WTC11 (cell line): ENCODE results near the gene MTFR2. TPM values are rescaled to one million over a fixed set of nuclear protein-coding genes. Genes with fewer than 3 reads are reported as not detected.

Experiments used
- ATAC-seq: fragments of 200-7000 bp; cut with Tn5 transposase; 2 replicates; pipeline ENCODE4 v1.10.0; 2021; ENCODE audit warnings: mild to moderate bottlenecking, moderate library complexity
- CTCF ChIA-PET: fragments of 300-600 bp; sonication (Branson Sonifier 250); formaldehyde crosslinking; loops from one replicate; lab custom pipeline; 2021; ENCODE audit warnings: antibody characterized with exemption; lab: Charles Lee
- POLR2A ChIA-PET: fragments of 350-600 bp; sonication (Branson Sonifier 250); formaldehyde crosslinking; loops from one replicate; lab custom pipeline; 2021; ENCODE audit warnings: antibody characterized with exemption; lab: Charles Lee
- DNase-seq: peaks from one replicate; pipeline ENCODE4 v3.0.0; 2021; ENCODE audit warnings: low spot score
- H3K27ac Mint-ChIP-seq: 2 replicates; pipeline ENCODE4 v1.8.0; 2021; ENCODE audit warnings: mixed read lengths
- H3K27me3 Mint-ChIP-seq: 2 replicates; pipeline ENCODE4 v1.8.0; 2021; ENCODE audit warnings: low read depth, mild to moderate bottlenecking, moderate library complexity, mixed read lengths
- H3K36me3 Mint-ChIP-seq: 2 replicates; pipeline ENCODE4 v1.8.0; 2021; ENCODE audit warnings: mixed read lengths
- H3K4me1 Mint-ChIP-seq: 2 replicates; pipeline ENCODE4 v1.8.0; 2022; ENCODE audit warnings: mixed read lengths
- H3K4me3 Mint-ChIP-seq: 2 replicates; pipeline ENCODE4 v1.8.0; 2021; ENCODE audit warnings: mild to moderate bottlenecking, moderate library complexity, mixed read lengths
- H3K9me3 Mint-ChIP-seq: 2 replicates; pipeline ENCODE4 v1.8.0; 2021; ENCODE audit warnings: mixed read lengths
- CBFB ChIP-seq: sonication (generic); formaldehyde crosslinking; IDR thresholded peaks from 2 replicates; pipeline ENCODE4 v1.8.1; 2022; ENCODE audit warnings: mild to moderate bottlenecking, low read depth, missing genetic modification reagents
- E2F1 ChIP-seq: sonication (generic); formaldehyde crosslinking; IDR thresholded peaks from 2 replicates; pipeline ENCODE4 v1.8.0; 2022; ENCODE audit warnings: mild to moderate bottlenecking, missing genetic modification reagents
- ETV6 ChIP-seq: sonication (generic); formaldehyde crosslinking; IDR thresholded peaks from 2 replicates; pipeline ENCODE4 v1.8.1; 2022; ENCODE audit warnings: mild to moderate bottlenecking, missing genetic modification reagents
- FOXP4 ChIP-seq: sonication (generic); formaldehyde crosslinking; IDR thresholded peaks from 2 replicates; pipeline ENCODE4 v1.8.0; 2022; ENCODE audit warnings: mild to moderate bottlenecking, missing genetic modification reagents
- GABPB1 ChIP-seq: sonication (generic); formaldehyde crosslinking; IDR thresholded peaks from 2 replicates; pipeline ENCODE4 v1.8.1; 2023; ENCODE audit warnings: mild to moderate bottlenecking, missing genetic modification reagents
- MYBL2 ChIP-seq: sonication (generic); formaldehyde crosslinking; IDR thresholded peaks from 2 replicates; pipeline ENCODE4 v1.8.1; 2023; ENCODE audit warnings: mild to moderate bottlenecking, moderate library complexity, missing genetic modification reagents
- NFATC4 ChIP-seq: fragments of 250-450 bp; sonication (Bioruptor Pico); IDR thresholded peaks from 2 replicates; pipeline ENCODE4 v1.9.0; 2021; ENCODE audit warnings: mild to moderate bottlenecking
- NR1H2 ChIP-seq: sonication (generic); formaldehyde crosslinking; IDR thresholded peaks from 2 replicates; pipeline ENCODE4 v1.9.0; 2021; ENCODE audit warnings: mild to moderate bottlenecking, moderate library complexity, missing genetic modification reagents
- NR3C1 ChIP-seq: sonication (generic); formaldehyde crosslinking; conservative IDR thresholded peaks from 2 replicates; pipeline ENCODE4 v1.8.1; 2023; ENCODE audit warnings: low read depth, mild to moderate bottlenecking, missing genetic modification reagents
- OVOL2 ChIP-seq: fragments of 250-450 bp; sonication (Bioruptor Pico); IDR thresholded peaks from 2 replicates; pipeline ENCODE4 v1.9.0; 2021; ENCODE audit warnings: mild to moderate bottlenecking, borderline replicate concordance
- PRRX2 ChIP-seq: fragments of 250-450 bp; sonication (Bioruptor Pico); IDR thresholded peaks from 2 replicates; pipeline ENCODE4 v1.8.0; 2021; ENCODE audit warnings: mild to moderate bottlenecking
- SOX15 ChIP-seq: fragments of 250-450 bp; sonication (Bioruptor Pico); IDR thresholded peaks from 2 replicates; pipeline ENCODE4 v1.9.0; 2021; ENCODE audit warnings: mild to moderate bottlenecking
- TEAD4 ChIP-seq: sonication (generic); formaldehyde crosslinking; IDR thresholded peaks from 2 replicates; pipeline ENCODE4 v1.8.0; 2022; ENCODE audit warnings: mild to moderate bottlenecking, missing genetic modification reagents
- ZBTB21 ChIP-seq: sonication (generic); formaldehyde crosslinking; IDR thresholded peaks from 2 replicates; pipeline ENCODE4 v1.8.1; 2023; ENCODE audit warnings: mild to moderate bottlenecking, missing genetic modification reagents, borderline replicate concordance
- ZNF138 ChIP-seq: sonication (generic); formaldehyde crosslinking; conservative IDR thresholded peaks from 2 replicates; pipeline ENCODE4 v1.8.1; 2022; ENCODE audit warnings: mild to moderate bottlenecking, moderate library complexity, missing genetic modification reagents
- total RNA-seq: library from RNA; stranded (reverse); gene quantifications from 3 replicates; pipeline ENCODE4 v1.2.3, GENCODE V29; 2021
- TF ChIP-seq, protein P1 (sequence below): fragments of 250-450 bp; sonication (Bioruptor Pico); IDR thresholded peaks from 2 replicates; pipeline ENCODE4 v1.9.0; 2021; ENCODE audit warnings: moderate library complexity, mild to moderate bottlenecking, inconsistent platforms, borderline replicate concordance
- TF ChIP-seq, protein P2 (sequence below): sonication (generic); formaldehyde crosslinking; IDR thresholded peaks from 2 replicates; pipeline ENCODE4 v1.8.1; 2023; ENCODE audit warnings: mild to moderate bottlenecking, missing genetic modification reagents, moderate library complexity
- TF ChIP-seq, protein P3 (sequence below): sonication (generic); formaldehyde crosslinking; IDR thresholded peaks from 2 replicates; pipeline ENCODE4 v1.8.0; 2023; ENCODE audit warnings: missing genetic modification reagents, mild to moderate bottlenecking, borderline replicate concordance

The MTFR2 gene
- total RNA-seq, 1 experiment from 2014 or later, result 8.5 TPM

DNA sequence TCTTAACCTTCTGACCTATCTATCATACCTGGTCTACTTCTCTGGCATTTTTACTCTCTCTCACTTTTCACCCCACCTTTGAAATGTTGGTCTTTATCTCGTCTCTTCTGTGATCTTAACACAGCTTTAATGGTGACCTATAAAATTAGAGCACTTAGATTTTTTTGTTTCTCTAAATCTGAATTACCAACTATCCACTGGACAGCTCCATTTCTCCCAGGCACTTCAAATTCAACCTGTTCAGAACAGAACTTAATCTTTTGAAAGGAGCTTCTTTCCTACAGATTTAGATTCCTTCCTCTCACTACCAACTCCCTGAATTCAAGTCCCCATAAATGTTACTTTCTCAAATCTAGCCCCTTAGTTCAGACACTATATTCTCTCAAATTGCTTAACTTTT lies 15.0 kb upstream of the MTFR2 start (continued):
- TF ChIP-seq, protein P1, sequence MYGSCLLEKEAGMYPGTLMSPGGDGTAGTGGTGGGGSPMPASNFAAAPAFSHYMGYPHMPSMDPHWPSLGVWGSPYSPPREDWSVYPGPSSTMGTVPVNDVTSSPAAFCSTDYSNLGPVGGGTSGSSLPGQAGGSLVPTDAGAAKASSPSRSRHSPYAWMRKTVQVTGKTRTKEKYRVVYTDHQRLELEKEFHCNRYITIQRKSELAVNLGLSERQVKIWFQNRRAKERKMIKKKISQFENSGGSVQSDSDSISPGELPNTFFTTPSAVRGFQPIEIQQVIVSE, result no peak
- TF ChIP-seq NFATC4 (CRISPR knock-in tag) (no peak), ZBTB21 (CRISPR knock-in tag) (no peak), MYBL2 (CRISPR knock-in tag) (no peak), TEAD4 (no peak), FOXP4 (CRISPR knock-in tag) (no peak), NR3C1 (CRISPR knock-in tag) (no peak), PRRX2 (CRISPR knock-in tag) (no peak), SOX15 (CRISPR knock-in tag) (no peak), NR1H2 (no peak), E2F1 (CRISPR knock-in tag) (no peak), OVOL2 (CRISPR knock-in tag) (no peak)
- TF ChIP-seq, protein P2, sequence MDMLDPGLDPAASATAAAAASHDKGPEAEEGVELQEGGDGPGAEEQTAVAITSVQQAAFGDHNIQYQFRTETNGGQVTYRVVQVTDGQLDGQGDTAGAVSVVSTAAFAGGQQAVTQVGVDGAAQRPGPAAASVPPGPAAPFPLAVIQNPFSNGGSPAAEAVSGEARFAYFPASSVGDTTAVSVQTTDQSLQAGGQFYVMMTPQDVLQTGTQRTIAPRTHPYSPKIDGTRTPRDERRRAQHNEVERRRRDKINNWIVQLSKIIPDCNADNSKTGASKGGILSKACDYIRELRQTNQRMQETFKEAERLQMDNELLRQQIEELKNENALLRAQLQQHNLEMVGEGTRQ, result no peak
- TF ChIP-seq, protein P3, sequence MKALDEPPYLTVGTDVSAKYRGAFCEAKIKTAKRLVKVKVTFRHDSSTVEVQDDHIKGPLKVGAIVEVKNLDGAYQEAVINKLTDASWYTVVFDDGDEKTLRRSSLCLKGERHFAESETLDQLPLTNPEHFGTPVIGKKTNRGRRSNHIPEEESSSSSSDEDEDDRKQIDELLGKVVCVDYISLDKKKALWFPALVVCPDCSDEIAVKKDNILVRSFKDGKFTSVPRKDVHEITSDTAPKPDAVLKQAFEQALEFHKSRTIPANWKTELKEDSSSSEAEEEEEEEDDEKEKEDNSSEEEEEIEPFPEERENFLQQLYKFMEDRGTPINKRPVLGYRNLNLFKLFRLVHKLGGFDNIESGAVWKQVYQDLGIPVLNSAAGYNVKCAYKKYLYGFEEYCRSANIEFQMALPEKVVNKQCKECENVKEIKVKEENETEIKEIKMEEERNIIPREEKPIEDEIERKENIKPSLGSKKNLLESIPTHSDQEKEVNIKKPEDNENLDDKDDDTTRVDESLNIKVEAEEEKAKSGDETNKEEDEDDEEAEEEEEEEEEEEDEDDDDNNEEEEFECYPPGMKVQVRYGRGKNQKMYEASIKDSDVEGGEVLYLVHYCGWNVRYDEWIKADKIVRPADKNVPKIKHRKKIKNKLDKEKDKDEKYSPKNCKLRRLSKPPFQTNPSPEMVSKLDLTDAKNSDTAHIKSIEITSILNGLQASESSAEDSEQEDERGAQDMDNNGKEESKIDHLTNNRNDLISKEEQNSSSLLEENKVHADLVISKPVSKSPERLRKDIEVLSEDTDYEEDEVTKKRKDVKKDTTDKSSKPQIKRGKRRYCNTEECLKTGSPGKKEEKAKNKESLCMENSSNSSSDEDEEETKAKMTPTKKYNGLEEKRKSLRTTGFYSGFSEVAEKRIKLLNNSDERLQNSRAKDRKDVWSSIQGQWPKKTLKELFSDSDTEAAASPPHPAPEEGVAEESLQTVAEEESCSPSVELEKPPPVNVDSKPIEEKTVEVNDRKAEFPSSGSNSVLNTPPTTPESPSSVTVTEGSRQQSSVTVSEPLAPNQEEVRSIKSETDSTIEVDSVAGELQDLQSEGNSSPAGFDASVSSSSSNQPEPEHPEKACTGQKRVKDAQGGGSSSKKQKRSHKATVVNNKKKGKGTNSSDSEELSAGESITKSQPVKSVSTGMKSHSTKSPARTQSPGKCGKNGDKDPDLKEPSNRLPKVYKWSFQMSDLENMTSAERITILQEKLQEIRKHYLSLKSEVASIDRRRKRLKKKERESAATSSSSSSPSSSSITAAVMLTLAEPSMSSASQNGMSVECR (CRISPR knock-in tag), result no peak

DNA sequence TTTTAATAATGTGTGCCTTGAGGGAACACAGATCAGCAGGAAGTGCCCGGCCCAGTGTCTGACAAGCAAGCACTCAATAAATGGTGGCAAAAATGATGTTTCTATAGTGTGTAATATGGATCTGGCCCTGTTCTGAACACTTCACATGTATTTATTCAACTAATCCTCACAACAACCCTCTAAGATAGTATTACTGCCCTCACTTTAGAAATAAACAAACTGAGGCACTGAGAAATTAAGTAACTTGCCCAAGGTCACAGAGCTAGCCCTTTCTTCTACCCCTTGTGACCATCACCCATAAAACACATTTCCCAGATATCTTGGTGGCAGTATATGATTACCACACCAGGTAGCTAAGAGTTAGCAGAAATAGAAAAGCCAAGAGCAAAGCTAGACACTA lies 12.8 kb upstream of the MTFR2 start:
- no peak for ATAC-seq
- ChIA-PET CTCF (no interaction called here), POLR2A (interaction anchor here (0.6 kb wide), 1 partner anchor 694 kb away, joined by 3 read pairs; no protein-coding TSS in a partner anchor)
- no peak for DNase-seq
- Mint-ChIP-seq H3K27ac (no peak overlapping the region), H3K36me3 (peaks cover 82% of the 10 kb centered on the region), H3K4me1 (no peaks in the 10 kb centered on the region), H3K4me3 (no peak overlapping the region), H3K9me3 (no peaks in the 10 kb centered on the region), H3K27me3 (no peaks in the 10 kb centered on the region)
- TF ChIP-seq ZNF138, result no peak
- TF ChIP-seq CBFB (CRISPR knock-in tag), result no peak
- TF ChIP-seq MYBL2 (CRISPR knock-in tag), result no peak
- TF ChIP-seq GABPB1 (CRISPR knock-in tag), result no peak
- no peak for TF ChIP-seq ETV6 (CRISPR knock-in tag)
